Left colon (tissue), 2 donors: ENCODE results near the gene SORCS3. TPM values are rescaled to one million over a fixed set of nuclear protein-coding genes. Genes with fewer than 3 reads are reported as not detected.

Experiments used
- ATAC-seq: fragments of 200-7000 bp; cut with Tn5 transposase; one replicate; pipeline ENCODE4 v1.9.1; 2020; ENCODE audit warnings: mild to moderate bottlenecking, moderate library complexity
- DNase-seq, 2 donors: peaks; one replicate each; pipeline ENCODE4 v3.0.0-alpha.2; 2020
- intact Hi-C, 2 donors: fragments of 100-400 bp; cut with DNase I in 1 of 2; cut with micrococcal nuclease in 1 of 2; formaldehyde crosslinking; loops; one replicate each; pipeline versions ENCODE4 v1.11.2 to v1.14.0; 2022; cut with DNase I, micrococcal nuclease
- total RNA-seq, 2 donors: library from RNA; stranded (reverse); fragmentation: NEBNext Ultra II Directional; extraction: Animal tissue kit (Norgen Biotek cat#: 25700); gene quantifications; one replicate each; pipeline ENCODE4 v1.2.1, GENCODE V29; 2021
- donor health status: DM: no; HTN: no; CAD: no.
- donor health status: DM: yes; HTN: yes; CAD: no.

The SORCS3 gene
- total RNA-seq, 2 donors from 2014 or later: 0.22 TPM; not detected in 1

DNA sequence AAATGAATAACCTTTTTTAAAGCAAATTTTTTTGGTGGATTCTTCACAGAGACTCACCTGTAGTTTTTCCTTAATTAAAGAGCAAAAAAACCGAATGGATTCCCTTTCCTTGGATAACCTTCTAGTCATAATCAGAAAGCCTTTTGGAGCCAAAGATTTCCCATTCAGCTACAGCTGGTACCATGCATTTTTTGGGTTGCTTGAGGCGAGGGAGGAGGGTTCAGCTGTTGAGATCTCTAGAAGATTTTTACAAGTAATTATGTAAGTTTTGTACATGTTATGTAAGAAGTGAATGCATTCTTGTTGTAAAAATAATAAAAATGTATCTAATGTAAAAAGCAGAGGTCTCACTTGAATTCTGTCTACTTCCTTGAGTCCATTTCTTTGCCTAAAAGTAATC lies 463.2 kb downstream of the SORCS3 start:
- ATAC-seq (no peak), DNase-seq (no peak)
- intact Hi-C loops: no loop called here

DNA sequence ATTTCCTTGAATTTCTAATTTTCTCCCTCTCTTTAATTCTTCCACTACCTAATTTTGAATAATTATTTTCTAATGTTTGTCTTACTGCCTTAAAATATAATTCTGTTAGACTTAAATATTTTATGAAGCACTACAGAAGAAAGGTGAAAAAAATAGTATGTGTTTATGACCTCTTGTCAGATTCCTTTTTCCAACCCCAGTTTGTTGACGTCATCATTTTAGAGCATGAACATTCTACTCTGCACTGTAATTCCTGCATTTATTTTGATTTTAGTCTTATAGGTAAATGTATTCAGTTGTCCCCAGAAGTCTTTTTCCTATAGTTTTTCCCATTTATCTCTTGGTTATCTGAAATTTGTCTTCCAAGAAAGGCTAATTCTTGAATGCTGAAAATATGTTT lies 468.1 kb downstream of the SORCS3 start:
- DNase-seq: no peak
- no peak for ATAC-seq
- intact Hi-C loops: no loop called here

- intact Hi-C loops: no loop called here
- ATAC-seq: no peak
- no peak for DNase-seq
Measured at GRCh38 chr10:105112862-105113261, 471.8 kb downstream of the SORCS3 start.

- intact Hi-C loops: no loop called here
- ATAC-seq: no peak
Measured at GRCh38 chr10:105113666-105114065, 472.6 kb downstream of the SORCS3 start.

GRCh38 chr10:105121743-105122142 lies 480.7 kb downstream of the SORCS3 start:
- ATAC-seq (no peak), DNase-seq (no peak)
- intact Hi-C loops: no loop called here

More at GRCh38 chr10:105113666-105114065, 472.6 kb downstream of the SORCS3 start:
- DNase-seq: no peak

DNA sequence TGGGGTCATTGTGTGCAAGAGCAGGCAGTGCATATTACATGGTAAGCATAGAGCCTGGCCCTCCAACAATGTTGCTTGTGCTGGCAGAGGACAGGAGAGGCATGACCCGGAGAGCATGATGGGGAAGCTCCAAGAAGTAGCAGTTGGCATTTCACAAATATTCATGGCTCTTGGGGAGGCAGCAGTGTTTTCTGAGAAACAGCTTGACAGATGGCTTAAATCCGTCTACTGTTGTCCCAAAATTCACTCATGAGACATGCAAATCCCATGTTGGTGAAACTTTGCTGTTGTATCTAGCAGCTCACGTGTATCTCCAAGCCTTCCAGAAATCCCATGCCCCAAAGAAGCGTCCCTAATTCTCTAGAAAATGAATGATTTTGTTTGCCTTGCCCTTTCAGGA lies 487.0 kb downstream of the SORCS3 start:
- ATAC-seq: no peak
- DNase-seq: no peak
- intact Hi-C loops: no loop called here

- ATAC-seq (no peak), DNase-seq (no peak)
- intact Hi-C loops: no loop called here
Measured at GRCh38 chr10:105138358-105138757, 497.3 kb downstream of the SORCS3 start.

GRCh38 chr10:105139363-105139896 lies 498.3 kb downstream of the SORCS3 start:
- DNase-seq (no peak), ATAC-seq (no peak)
- intact Hi-C loops: no loop called here

GRCh38 chr10:105140600-105140999 lies 499.5 kb downstream of the SORCS3 start:
- ATAC-seq: no peak
- no peak for DNase-seq
- intact Hi-C loops: no loop called here

- intact Hi-C loops: no loop called here
- ATAC-seq (no peak), DNase-seq (no peak)
Measured at GRCh38 chr10:105145711-105146110, 504.6 kb downstream of the SORCS3 start.

DNA sequence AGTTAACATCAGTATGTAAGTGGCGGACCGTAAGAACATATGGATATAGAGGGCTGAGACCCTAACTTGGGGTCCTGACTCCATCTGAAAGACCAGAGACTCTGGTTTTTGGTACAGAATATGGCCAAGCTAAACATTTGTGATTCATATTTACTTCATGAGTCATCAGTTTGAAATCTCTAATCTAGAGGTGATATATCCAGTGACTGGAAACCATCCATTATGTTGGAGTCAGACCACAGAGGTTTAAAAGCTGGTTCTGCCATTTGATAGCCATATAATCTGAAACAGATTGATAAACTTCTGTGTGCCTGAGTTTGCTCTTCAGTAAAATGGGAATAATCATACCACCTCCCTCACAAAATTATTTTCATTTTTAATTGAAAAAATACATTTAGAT lies 505.3 kb downstream of the SORCS3 start:
- ATAC-seq (no peak), DNase-seq (no peak)
- intact Hi-C loops: no loop called here

DNA sequence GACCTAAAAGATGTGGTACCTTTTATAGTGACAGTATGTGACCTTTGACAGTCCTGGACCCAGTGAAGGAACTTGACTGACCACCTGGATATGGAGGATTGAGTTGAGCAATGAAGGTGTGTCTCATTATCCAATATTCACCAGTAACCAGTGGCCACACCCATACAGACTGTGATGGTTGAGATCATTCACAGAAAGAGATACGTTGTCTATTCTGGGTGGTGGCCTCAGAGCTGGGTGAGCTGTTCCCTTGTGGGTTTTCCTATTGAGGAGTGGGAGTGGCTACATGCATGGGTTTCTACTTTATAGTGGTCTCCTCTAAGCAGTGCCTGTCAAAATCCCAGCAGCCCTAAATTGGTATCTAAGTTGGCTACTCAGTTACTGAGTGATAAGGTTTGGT lies 507.4 kb downstream of the SORCS3 start:
- intact Hi-C loops: no loop called here
- ATAC-seq (no peak), DNase-seq (no peak)

DNA sequence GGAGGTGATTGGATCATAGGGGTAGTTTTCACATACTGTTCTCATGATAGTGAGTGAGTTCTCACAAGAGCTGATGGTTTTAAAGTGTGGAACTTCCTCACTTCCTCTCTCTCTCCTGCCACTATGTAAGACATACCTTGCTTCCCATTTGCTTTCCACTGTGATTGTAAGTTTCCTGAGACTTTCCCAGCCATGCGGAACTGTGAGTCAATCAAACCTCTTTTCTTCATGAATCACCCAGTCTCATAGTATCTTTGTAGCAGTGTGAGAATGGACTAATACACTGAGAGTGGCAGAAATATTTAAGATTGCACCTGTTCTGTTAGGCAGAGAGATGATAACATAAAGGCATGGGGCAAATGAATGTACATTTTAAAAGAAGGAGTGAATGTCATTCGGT lies 507.8 kb downstream of the SORCS3 start:
- DNase-seq: no peak
- intact Hi-C loops: no loop called here
- ATAC-seq: no peak

GRCh38 chr10:105149371-105149891 lies 508.3 kb downstream of the SORCS3 start:
- ATAC-seq: no peak
- no peak for DNase-seq
- intact Hi-C loops: no loop called here

- ATAC-seq (no peak), DNase-seq (no peak)
- intact Hi-C loops: no loop called here
Measured at GRCh38 chr10:105150259-105150880, 509.3 kb downstream of the SORCS3 start.

DNA sequence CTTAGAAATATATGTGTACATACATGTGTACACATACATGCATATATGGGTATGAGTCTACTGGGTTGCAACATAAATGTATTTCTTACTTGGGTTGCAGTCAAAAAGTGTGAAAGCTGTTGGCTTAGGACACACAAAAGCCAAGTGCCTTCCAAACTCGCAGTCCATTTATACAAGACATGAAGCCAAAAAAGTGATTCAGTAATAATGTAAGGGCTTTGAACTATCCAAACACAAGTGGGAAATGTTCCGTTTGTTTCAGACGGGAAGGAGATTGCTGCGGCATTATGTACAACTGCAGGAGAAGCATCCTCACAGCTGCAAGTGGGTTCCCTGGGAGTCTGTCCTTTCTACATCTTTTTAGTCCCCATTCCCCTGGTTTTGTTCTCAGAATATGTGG lies 513.6 kb downstream of the SORCS3 start:
- intact Hi-C loops: no loop called here
- DNase-seq (no peak), ATAC-seq (no peak)

- ATAC-seq: no peak
- no peak for DNase-seq
- intact Hi-C loops: no loop called here
Measured at GRCh38 chr10:105159268-105159667, 518.2 kb downstream of the SORCS3 start.

- DNase-seq (no peak), ATAC-seq (no peak)
- intact Hi-C loops: no loop called here
Measured at GRCh38 chr10:105161149-105161548, 520.1 kb downstream of the SORCS3 start.

DNA sequence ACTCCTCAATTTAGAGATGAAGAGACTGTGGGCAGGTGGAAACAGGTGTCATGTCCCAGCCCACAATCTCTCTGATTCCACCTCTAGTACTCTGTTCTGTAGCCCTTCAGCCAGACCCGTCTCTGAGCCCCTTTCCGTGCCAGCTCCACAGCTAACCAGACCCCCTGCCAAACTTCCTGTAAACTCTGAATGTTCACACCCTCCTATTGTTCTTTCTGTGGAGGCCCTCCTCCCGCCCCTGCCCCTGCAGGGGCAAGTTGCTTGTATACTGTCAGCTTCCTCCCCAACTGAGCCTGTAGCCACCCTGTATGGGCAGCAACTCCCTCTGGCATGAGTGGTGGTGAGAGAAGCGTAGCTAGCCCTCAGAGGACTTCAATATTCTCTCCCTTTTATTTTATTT lies 520.7 kb downstream of the SORCS3 start:
- no peak for ATAC-seq
- intact Hi-C loops: no loop called here
- no peak for DNase-seq

DNA sequence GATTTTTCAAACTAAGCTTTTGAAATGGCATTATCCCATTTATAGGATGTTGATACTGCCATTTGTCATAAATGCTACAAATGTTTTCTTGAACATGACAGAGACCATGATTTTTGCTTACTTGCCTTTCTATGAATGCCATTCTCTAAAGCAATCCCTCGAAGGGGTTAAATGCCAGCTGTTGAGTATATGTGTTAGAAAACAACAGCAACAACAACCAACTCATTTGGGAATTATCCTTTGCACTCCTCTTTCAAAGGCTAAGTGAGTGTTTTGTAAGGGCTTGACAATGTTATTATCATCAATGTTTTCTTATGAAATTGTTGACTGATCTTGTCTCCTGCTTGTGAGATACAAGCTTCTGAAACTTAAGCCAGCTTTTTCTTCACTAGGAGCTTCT lies 529.4 kb downstream of the SORCS3 start:
- intact Hi-C loops: no loop called here
- no peak for ATAC-seq

GRCh38 chr10:105171945-105172344 lies 530.9 kb downstream of the SORCS3 start:
- DNase-seq: no peak
- ATAC-seq: no peak
- intact Hi-C loops: no loop called here

More for the DNA sequence above, 529.4 kb downstream of the SORCS3 start:
- no peak for DNase-seq
